ENCODE measurements around the gene DOLK.

The DOLK gene

GRCh38 chr9:128929560-128929959 is 17.8 kb downstream of the DOLK start:
- DNase-seq, result no peak

DNA sequence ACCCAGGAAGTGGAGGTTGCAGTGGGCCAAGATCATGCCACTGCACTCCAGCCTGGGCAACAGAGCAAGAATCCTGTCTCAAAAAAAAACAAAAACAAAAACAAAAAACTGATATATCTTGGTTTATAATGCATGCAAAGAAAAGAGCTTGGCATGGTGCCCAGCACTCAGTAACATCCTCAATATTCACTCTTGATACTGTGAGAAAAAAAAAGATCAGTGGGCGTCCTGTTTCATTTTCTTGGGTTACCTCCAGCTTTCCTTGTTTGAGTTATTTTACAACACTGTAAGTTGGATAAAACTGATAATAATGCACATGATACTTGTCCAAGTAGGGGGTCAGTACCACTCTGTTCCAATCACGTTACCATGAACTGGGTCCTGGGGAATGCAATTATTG is 18.8 kb downstream of the DOLK start:
- DNase-seq, result no peak

DNA sequence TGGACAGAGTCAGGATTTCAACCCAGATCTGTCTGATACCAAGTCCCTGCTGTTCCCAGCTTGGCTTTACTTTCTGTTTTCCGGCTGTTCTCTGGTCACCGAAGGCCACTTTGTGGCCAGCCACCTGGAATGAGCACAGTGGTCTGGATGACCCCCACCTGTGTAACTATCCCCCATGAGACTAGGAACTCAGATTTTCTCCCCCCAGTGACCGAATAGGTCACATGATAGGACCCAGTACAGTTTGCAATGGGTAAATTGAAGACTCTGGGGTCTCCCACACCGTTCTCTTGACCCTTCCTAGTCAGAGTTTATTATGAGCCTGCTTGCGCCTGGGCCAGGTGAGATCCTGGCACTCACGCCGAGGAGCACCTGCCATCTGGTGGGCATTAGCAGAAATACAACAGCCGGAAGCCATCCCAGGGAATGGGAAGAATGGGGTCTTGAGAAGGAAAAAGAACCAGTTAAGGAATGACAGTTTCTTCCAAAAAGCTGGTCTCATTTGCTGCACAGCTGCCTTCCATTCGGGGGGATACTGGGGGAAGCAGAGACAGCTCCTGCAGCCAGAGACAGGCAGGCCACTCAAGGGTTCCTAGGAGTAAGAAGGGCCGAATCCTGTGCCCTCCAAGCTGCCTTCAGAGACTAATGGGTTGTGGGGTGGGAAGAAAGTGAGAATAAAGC is 19.5 kb downstream of the DOLK start:
- peak; percentile 45 for DNase-seq

- no peak for DNase-seq
Measured at GRCh38 chr9:128923493-128923883, 23.9 kb downstream of the DOLK start.

DNA sequence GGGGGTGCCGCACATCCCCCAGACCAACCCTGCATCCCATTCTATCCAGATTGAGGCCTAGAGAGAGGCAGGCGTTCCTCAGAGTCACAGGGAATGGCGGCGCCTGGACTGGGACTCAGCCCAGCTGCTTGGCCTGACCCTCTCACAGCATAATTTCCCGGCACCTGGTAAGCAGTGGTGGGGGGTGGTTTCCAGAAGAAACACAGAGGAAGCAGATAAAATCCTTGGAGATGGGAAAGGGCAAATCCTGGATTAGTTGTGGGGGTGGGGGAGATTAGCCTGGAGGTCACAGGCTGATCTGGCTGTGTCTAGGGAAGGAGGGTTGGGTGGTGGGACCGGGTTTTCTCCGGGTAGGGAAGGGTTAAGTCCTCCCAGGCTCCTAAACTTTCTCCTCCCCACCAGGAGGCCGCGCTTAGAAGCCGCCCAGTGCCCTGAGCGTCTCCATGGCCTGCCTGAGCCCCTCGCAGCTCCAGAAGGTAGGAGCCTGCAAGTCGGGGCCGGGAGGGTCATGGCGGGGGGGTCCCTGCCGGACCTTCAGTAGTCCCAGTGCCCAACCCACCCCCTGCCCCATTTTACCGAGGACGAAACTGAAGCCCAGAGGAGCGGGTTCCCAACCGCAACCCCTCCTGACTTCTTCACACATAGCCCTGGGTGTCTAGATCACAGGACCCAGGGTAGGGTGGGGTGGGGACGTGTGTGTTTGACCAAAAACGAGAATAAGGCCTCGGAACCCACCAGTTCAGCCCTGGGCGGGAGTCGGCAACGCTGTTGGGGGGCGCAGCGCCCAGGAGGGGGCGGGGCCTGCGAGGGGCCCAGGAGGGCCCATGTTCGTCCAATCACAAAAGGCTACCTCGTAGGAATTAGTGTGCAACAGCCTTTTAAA is 25.3 kb downstream of the DOLK start:
- no peak for DNase-seq

DNA sequence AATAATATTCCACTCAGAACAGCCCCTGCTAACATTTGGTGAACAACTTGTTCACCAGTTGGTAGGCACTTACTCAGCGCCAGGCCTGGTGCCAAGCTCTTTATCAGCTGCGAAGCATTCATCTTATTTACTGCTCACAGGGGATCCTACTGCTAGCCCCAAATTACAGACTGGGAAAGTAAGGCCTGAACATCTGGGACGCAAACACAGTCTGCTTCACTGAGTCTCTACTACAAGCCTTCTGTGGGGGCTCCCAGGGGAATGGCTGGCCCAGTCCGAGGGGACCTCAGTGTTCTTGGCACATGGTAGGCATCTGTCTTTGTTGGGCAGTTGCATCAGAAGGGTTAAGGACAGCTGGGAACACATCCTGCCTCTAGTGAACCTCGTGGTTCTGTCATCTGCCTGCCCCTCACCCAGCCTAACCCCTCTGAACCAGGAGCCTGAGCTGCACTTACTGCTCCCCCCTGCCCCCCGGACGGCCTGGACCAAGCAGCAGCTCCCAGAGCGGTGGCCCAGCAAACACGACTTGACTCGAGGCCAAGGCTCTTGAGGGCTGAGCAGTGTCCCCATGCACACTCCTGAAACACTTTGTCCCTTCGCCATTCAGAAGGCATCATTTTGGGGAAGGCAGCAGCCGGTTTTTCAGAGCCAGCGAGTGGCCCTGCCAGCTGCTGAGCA is 26.9 kb downstream of the DOLK start, which contains the start of gene PHYHD1:
TSS of gene PHYHD1 (plus strand) at position 602 of the 678 bp plus-strand sequence. CDS start 1,342 bp downstream, outside the sequence.
- no peak for DNase-seq

DNA sequence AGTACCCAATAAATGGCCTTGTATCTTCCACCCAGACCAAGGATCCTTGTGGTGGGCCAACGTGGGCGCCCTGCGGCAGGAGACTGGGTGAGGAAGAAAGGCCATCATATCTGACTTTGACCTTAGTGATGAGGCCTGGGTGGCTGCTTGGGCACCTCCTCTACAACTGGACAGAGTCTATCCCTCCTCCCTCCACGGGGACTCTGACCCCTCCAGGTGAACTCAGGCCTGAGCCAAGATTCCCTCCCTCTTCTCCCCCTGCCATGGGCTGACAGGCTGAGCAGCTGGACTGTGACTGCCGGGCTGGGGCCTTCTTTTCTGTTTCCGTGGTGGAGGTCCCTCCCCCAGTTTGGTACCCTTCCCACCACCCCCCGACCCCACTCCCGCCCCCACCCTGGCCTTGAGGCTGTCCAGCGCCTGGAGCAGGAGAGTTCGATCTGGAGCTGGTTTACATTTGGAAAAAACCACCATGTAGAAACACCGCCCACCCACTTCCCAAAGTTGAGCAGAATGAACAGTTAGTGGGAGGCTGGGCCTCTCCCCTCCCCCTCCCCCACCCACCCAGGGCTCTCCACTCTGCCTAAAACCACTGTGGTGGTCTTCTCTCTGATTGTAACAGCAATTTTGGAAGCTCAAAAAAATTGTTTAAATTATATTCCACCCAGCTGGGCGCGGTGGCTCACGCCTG is 27.9 kb downstream of the DOLK start:
- no peak for DNase-seq

GRCh38 chr9:128918921-128919320 is 28.5 kb downstream of the DOLK start:
- DNase-seq, result no peak

DNA sequence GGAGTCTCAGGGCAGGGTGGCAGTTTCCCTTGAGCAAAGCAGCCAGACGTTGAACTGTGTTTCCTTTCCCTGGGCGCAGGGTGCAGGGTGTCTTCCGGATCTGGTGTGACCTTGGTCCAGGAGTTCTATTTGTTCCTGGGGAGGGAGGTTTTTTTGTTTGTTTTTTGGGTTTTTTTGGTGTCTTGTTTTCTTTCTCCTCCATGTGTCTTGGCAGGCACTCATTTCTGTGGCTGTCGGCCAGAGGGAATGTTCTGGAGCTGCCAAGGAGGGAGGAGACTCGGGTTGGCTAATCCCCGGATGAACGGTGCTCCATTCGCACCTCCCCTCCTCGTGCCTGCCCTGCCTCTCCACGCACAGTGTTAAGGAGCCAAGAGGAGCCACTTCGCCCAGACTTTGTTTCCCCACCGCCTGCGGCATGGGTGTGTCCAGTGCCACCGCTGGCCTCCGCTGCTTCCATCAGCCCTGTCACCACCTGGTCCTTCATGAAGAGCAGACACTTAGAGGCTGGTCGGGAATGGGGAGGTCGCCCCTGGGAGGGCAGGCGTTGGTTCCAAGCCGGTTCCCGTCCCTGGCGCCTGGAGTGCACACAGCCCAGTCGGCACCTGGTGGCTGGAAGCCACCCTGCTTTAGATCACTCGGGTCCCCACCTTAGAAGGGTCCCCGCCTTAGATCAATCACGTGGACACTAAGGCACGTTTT is 30.1 kb downstream of the DOLK start:
- no peak for DNase-seq

DNA sequence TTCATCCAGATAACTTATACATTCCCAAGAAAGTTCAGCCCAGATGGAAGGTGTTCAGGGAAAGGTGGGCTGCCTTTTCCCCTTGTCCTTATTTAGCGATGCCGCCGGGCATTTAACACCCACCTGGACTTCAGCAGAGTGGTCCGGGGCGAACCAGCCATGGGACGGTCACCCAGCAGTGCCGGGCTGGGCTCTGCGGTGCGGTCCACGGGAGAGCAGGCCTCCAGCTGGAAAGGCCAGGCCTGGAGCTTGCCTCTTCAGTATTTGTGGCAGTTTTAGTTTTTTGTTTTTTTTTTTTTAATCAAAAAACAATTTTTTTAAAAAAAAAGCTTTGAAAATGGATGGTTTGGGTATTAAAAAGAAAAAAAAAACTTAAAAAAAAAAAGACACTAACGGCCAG is 30.7 kb downstream of the DOLK start:
- no peak for DNase-seq

GRCh38 chr9:128916204-128916603 is 31.2 kb downstream of the DOLK start:
- DNase-seq, result no peak

- DNase-seq, result no peak
Measured at GRCh38 chr9:128913995-128914772, 33.2 kb downstream of the DOLK start.

GRCh38 chr9:128913048-128913900 is 34.1 kb downstream of the DOLK start:
- no peak for DNase-seq

DNA sequence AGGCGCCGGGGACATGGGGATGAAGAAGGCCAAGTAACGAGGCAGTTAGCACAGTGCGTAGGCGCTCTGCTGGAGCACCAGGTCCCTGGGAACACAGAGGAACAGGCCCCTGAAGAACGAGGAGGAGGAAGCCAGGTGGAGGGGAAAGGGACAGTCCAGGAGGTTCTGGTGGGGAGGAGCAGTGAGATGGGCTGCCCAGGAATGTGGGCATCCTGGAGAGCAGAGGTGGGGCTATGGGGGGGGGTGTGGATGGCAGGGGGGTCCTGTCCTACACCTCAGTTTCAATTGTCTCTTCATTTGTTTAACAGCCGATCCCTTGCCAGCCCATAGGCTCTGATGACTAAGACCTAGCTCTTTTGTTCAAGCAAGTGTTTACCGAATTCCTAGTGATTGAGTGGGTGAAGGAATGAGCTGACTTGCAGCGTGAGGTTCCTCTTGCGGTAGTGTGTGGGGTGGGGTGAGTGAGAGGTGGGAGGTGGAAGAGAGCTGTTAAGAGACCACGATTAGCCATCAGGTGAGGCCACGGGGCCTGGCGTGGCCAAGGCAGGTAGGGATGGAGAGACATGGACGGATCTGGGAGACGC is 35.0 kb downstream of the DOLK start:
- DNase-seq, result no peak

DNA sequence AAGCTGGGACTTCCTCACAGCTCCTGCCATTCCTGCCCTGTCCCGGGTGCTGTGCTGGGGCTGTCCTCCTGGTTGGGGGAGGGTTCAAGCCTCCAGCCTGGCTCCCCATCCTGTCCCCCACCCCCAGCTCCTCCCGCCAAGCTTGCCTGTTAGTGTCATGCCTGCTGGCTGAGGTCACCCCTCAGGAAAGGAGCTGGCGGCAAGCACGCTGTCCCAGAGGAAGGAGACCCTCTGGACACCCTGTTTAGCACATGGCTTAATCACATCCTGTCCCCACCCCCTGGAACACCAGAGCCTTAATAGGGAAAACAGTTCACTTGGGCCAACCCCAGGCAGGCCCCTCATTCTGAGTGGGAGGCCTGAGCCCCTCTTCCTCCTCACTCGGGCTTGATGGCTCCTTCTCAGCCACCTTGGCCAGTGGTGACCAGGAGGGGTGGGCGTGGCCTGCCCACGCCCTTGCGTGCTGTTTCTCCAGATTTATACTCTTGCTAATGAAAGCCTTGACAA is 35.8 kb downstream of the DOLK start:
- DNase-seq, result no peak

GRCh38 chr9:128910906-128911305 is 36.5 kb downstream of the DOLK start:
- DNase-seq, result no peak

- no peak for DNase-seq
Measured at GRCh38 chr9:128909859-128910258, 37.5 kb downstream of the DOLK start.

GRCh38 chr9:128908372-128908771 is 39.0 kb downstream of the DOLK start:
- no peak for DNase-seq

- DNase-seq, result no peak
Measured at GRCh38 chr9:128906741-128907140, 40.7 kb downstream of the DOLK start.

- no peak for DNase-seq
Measured at GRCh38 chr9:128905964-128906363, 41.4 kb downstream of the DOLK start.
